A549 (cell line): ENCODE results near the gene ADAM10. TPM values are rescaled to one million over a fixed set of nuclear protein-coding genes. Genes with fewer than 3 reads are reported as not detected.

Experiments used
- ATAC-seq, 2 experiments: fragments of 200-7000 bp in 1 of 2; fragments of >200 bp in 1 of 2; cut with Nextera tagmentation in 1 of 2; cut with Tn5 transposase in 1 of 2; 3 replicates each; pipeline versions ENCODE4 v1.8.0 to v1.9.1; 2018 to 2020; ENCODE audit warnings: mild to moderate bottlenecking in 1 of 2, moderate library complexity in 1 of 2
- CTCF ChIA-PET: fragments of 300-600 bp; sonication (Branson Sonifier 250); formaldehyde crosslinking; extraction: SDS; loops from one replicate; lab custom pipeline; 2021; ENCODE audit warnings: antibody characterized with exemption, inconsistent platforms; lab: Yijun Ruan, JAX
- POLR2A ChIA-PET: fragments of 350-600 bp; formaldehyde crosslinking; extraction: SDS; loops from one replicate; lab custom pipeline; 2021; ENCODE audit warnings: antibody characterized with exemption, inconsistent platforms; lab: Yijun Ruan, JAX
- DNase-seq, 2 experiments: peaks; one replicate each; pipeline versions ENCODE4 v3.0.0 to v3.0.0-alpha.2; 2011 to 2016; ENCODE audit warnings: low read depth in 1 of 2, low spot score in 1 of 2
- FAIRE-seq: peaks from 2 replicates; lab custom pipeline; 2011; peaks lifted over from hg19 to GRCh38; lab: Jason Lieb, UNC
- H3K27ac ChIP-seq, 2 experiments: fragments of >200 bp; sonication (Bioruptor Twin); formaldehyde crosslinking; 3 replicates each; pipeline ENCODE4 v1.5.1; 2016 to 2017
- H3K4me1 ChIP-seq: fragments of >200 bp; sonication (Bioruptor Twin); formaldehyde crosslinking; 3 replicates; pipeline ENCODE4 v1.6.1; 2016
- H3K4me2 ChIP-seq: fragments of >200 bp; sonication (Bioruptor Twin); formaldehyde crosslinking; 3 replicates; pipeline ENCODE4 v1.6.1; 2016
- H3K4me3 ChIP-seq: fragments of >200 bp; sonication (Bioruptor Twin); formaldehyde crosslinking; 3 replicates; pipeline ENCODE4 v1.5.1; 2016
- H3K9me3 ChIP-seq: fragments of >200 bp; sonication (Bioruptor Twin); formaldehyde crosslinking; 3 replicates; pipeline ENCODE4 v1.6.1; 2016
- CEBPB ChIP-seq, 2 experiments: fragments of >200 bp in 1 of 2; sonication (Bioruptor Twin) in 1 of 2; formaldehyde crosslinking in 1 of 2; IDR thresholded peaks; 2 replicates each; pipeline ENCODE4 v1.6.1; 2012 to 2016
- CTCF ChIP-seq: fragments of >200 bp; sonication (Bioruptor Twin); formaldehyde crosslinking; IDR thresholded peaks from 3 replicates; pipeline ENCODE4 v1.5.1; 2016
- EP300 ChIP-seq, 2 experiments: fragments of >200 bp; sonication (Bioruptor Twin); formaldehyde crosslinking; IDR thresholded peaks; 2 replicates in 1 of 2; 3 replicates in 1 of 2; pipeline ENCODE4 v1.6.1; 2016 to 2017
- ESRRA ChIP-seq: fragments of 150-350 bp; IDR thresholded peaks from 2 replicates; pipeline ENCODE4 v1.6.1; 2014; ENCODE audit warnings: mild to moderate bottlenecking, low read length, borderline replicate concordance
- FOSL2 ChIP-seq, 2 experiments: fragments of 450-650 bp in 1 of 2; fragments of >200 bp in 1 of 2; sonication (Bioruptor Twin) in 1 of 2; formaldehyde crosslinking; IDR thresholded peaks; 2 replicates each; pipeline versions ENCODE4 v1.5.0 to v1.6.1; 2016 to 2020; ENCODE audit warnings: mild to moderate bottlenecking in 1 of 2, moderate library complexity in 1 of 2
- HES2 ChIP-seq: fragments of >200 bp; sonication (Bioruptor Twin); formaldehyde crosslinking; IDR thresholded peaks from 2 replicates; pipeline ENCODE4 v1.6.1; 2016
- HMGXB4 ChIP-seq: fragments of 250-450 bp; sonication (Bioruptor Pico); IDR thresholded peaks from 2 replicates; pipeline ENCODE4 v1.5.0; 2021; ENCODE audit warnings: mild to moderate bottlenecking, moderate library complexity, borderline replicate concordance
- HOXA7 ChIP-seq: fragments of 250-450 bp; sonication (Bioruptor Pico); IDR thresholded peaks from 2 replicates; pipeline ENCODE4 v1.5.0; 2020; ENCODE audit warnings: mild to moderate bottlenecking, moderate library complexity
- JUN ChIP-seq, 2 experiments: fragments of >200 bp; sonication (Bioruptor Twin); formaldehyde crosslinking; IDR thresholded peaks; 2 replicates in 1 of 2; 3 replicates in 1 of 2; pipeline ENCODE4 v1.6.1; 2016 to 2017
- JUNB ChIP-seq: fragments of >200 bp; sonication (Bioruptor Twin); formaldehyde crosslinking; IDR thresholded peaks from 2 replicates; pipeline ENCODE4 v1.6.1; 2016
- NFE2L2 ChIP-seq: fragments of 150-350 bp; conservative IDR thresholded peaks from 2 replicates; pipeline ENCODE4 v1.6.1; 2014; ENCODE audit warnings: low read length
- NPAS2 ChIP-seq: fragments of 250-450 bp; sonication (Bioruptor Pico); IDR thresholded peaks from 2 replicates; pipeline ENCODE4 v1.8.0; 2022; ENCODE audit warnings: mild to moderate bottlenecking, moderate library complexity, borderline replicate concordance
- NR3C1 ChIP-seq: fragments of >200 bp; sonication (Bioruptor Twin); formaldehyde crosslinking; IDR thresholded peaks from 3 replicates; pipeline ENCODE4 v1.6.1; 2017
- RCOR1 ChIP-seq: fragments of 150-350 bp; IDR thresholded peaks from 2 replicates; pipeline ENCODE4 v1.6.1; 2014; ENCODE audit warnings: antibody characterized with exemption, low read length, low read depth
- REST ChIP-seq: fragments of 200-600 bp; sonication (generic); IDR thresholded peaks from 2 replicates; pipeline ENCODE4 v1.6.1; 2016; ENCODE audit warnings: antibody characterized with exemption, mild to moderate bottlenecking, moderate library complexity
- RFX5 ChIP-seq: fragments of 450-650 bp; IDR thresholded peaks from 2 replicates; pipeline ENCODE4 v1.7.1; 2014; ENCODE audit warnings: antibody characterized with exemption, mild to moderate bottlenecking, moderate library complexity
- RNF2 ChIP-seq: fragments of 200-600 bp; sonication (generic); IDR thresholded peaks from 2 replicates; pipeline ENCODE4 v1.6.1; 2016; ENCODE audit warnings: low read depth, mild to moderate bottlenecking, antibody characterized with exemption, moderate library complexity, borderline replicate concordance
- SMC3 ChIP-seq: fragments of >200 bp; sonication (Bioruptor Twin); formaldehyde crosslinking; IDR thresholded peaks from 3 replicates; pipeline ENCODE4 v1.6.1; 2018; ENCODE audit warnings: inconsistent platforms
- SREBF2 ChIP-seq: fragments of 450-650 bp; IDR thresholded peaks from 2 replicates; pipeline ENCODE4 v1.6.1; 2014; ENCODE audit warnings: mild to moderate bottlenecking, moderate library complexity
- ZSCAN20 ChIP-seq: fragments of 250-450 bp; sonication (Bioruptor Pico); IDR thresholded peaks from 2 replicates; pipeline ENCODE4 v1.8.0; 2022; ENCODE audit warnings: mild to moderate bottlenecking, moderate library complexity
- WGBS: methylation state at CpG from one replicate; pipeline ENCODE4 v1.1.6; 2017; ENCODE audit errors: missing lambda C conversion rate; 5-methylcytosine and 5-hydroxymethylcytosine counted together
- polyA plus RNA-seq, 4 experiments: library from polyadenylated mRNA; depleted of rRNA in 3 of 4; stranded (reverse); fragments of >200 nt; fragmentation: RNase III in 1 of 4; extraction: RNeasy Plus Mini Kit Qiagen cat#74134 plus additional on column Dnase treatment in 1 of 4; gene quantifications; 2 replicates in 3 of 4; 3 replicates in 1 of 4; pipeline ENCODE4 v1.2.3, GENCODE V29; 2011 to 2017

ADAM10 gene
- polyA plus RNA-seq, 2 of the 4 experiments (the other 2 are of a cell fraction) = 200 to 210 TPM

- FAIRE-seq (peak; percentile 97), ATAC-seq (peak in 1 of 2 experiments; percentile 51; a peak in 2 of 6 replicates), DNase-seq (no peak)
- peak overlapping the region; percentile 29; the same call in 2 of the 3 replicates for H3K4me2 ChIP-seq
- no peak overlapping the region for H3K4me3 ChIP-seq
- CTCF ChIA-PET = interaction anchor here (1.1 to 2.1 kb wide), 3 partner anchors 11 to 526 kb away, joined by 3 to 4 read pairs (median 3); no protein-coding TSS in a partner anchor
- H3K27ac ChIP-seq = no peak overlapping the region
- POLR2A ChIA-PET = interaction anchor here (0.7 to 1.5 kb wide), 3 partner anchors 9 to 33 kb away, joined by 3 to 6 read pairs (median 4); partner anchors contain the start of genes ADAM10 and MINDY2
- TF ChIP-seq RCOR1 (no peak), RNF2 (no peak), SMC3 (no peak), FOSL2 (IDR thresholded peaks at IDR 0.05) (no peak; the same call in 1 of the 2 replicates), FOSL2 (CRISPR knock-in tag; IDR thresholded peaks at IDR 0.05) (peak; percentile 57), NFE2L2 (no peak)
- 73% methylated on average over 1 of the region's 1 CpG for WGBS
- H3K4me1 ChIP-seq = peaks cover 64% of the 10 kb centered on the region
- no peaks in the 10 kb centered on the region for H3K9me3 ChIP-seq
These were observed 11.3 kb downstream of the ADAM10 start for GRCh38 chr15:58738046-58738707.

GRCh38 chr15:58737298-58737697 lies 12.2 kb downstream of the ADAM10 start:
- CTCF ChIA-PET = interaction anchor here (2.1 kb wide), 1 partner anchor 10 kb away, joined by 4 read pairs; no protein-coding TSS in a partner anchor
- POLR2A ChIA-PET = interaction anchor here (0.7 to 1.5 kb wide), 2 partner anchors 10 to 34 kb away, joined by 3 to 4 read pairs; partner anchors contain the start of gene MINDY2

GRCh38 chr15:58736018-58736643 lies 13.4 kb downstream of the ADAM10 start:
- no peak for ATAC-seq
- FAIRE-seq = peak; percentile 32
- no peak overlapping the region for H3K4me3 ChIP-seq
- DNase-seq = no peak
- CTCF ChIA-PET = interaction anchor here (0.6 to 1.0 kb wide), 3 partner anchors 10 to 875 kb away, joined by 3 read pairs; no protein-coding TSS in a partner anchor
- no peaks in the 10 kb centered on the region for H3K9me3 ChIP-seq
- H3K27ac ChIP-seq = no peak overlapping the region
- no peak for TF ChIP-seq RCOR1
- TF ChIP-seq, all 56 proteins: peak for 0
- H3K4me2 ChIP-seq = no peak overlapping the region
- 78% methylated on average over 2 of the region's 2 CpGs for WGBS
- H3K4me1 ChIP-seq = peaks cover 54% of the 10 kb centered on the region
- POLR2A ChIA-PET = interaction anchor here (0.6 to 1.1 kb wide), 2 partner anchors 13 to 35 kb away, joined by 3 read pairs; partner anchors contain the start of genes ADAM10 and MINDY2

More at GRCh38 chr15:58737298-58737697, 12.2 kb downstream of the ADAM10 start:
- Histone ChIP-seq H3K4me1 (peaks cover 55% of the 10 kb centered on the region), H3K4me3 (no peak overlapping the region), H3K9me3 (no peaks in the 10 kb centered on the region), H3K27ac (no peak overlapping the region), H3K4me2 (no peak overlapping the region; the same call in 2 of the 3 replicates)
- 88% methylated on average over 3 of the region's 3 CpGs for WGBS
- FAIRE-seq (no peak), ATAC-seq (no peak), DNase-seq (no peak)
- TF ChIP-seq RFX5 = no peak
- no peak for TF ChIP-seq EP300 (IDR thresholded peaks at IDR 0.05)
- TF ChIP-seq NR3C1 = no peak
- TF ChIP-seq NFE2L2 = no peak
- no peak for TF ChIP-seq ESRRA
- TF ChIP-seq HOXA7 (CRISPR knock-in tag) = no peak
- TF ChIP-seq HES2 = no peak
- no peak for TF ChIP-seq NPAS2 (CRISPR knock-in tag)

GRCh38 chr15:58734859-58735258 lies 14.6 kb downstream of the ADAM10 start:
- Histone ChIP-seq H3K4me1 (peaks cover 52% of the 10 kb centered on the region), H3K4me3 (no peak overlapping the region), H3K27ac (no peak overlapping the region), H3K9me3 (no peaks in the 10 kb centered on the region), H3K4me2 (peak overlapping the region; percentile 8; the same call in 1 of the 3 replicates)
- CTCF ChIA-PET = interaction anchor here (0.6 to 1.3 kb wide), 2 partner anchors 63 to 757 kb away, joined by 3 read pairs; no protein-coding TSS in a partner anchor
- WGBS = 91% methylated on average over 2 of the region's 2 CpGs
- POLR2A ChIA-PET = no interaction called here
- ATAC-seq (peak in 1 of 2 experiments; percentile 32; a peak in 3 of 6 replicates), DNase-seq (no peak), FAIRE-seq (peak; percentile 67)
- TF ChIP-seq CEBPB (IDR thresholded peaks at IDR 0.05) (no peak), JUNB (no peak), SREBF2 (no peak), JUN (IDR thresholded peaks at IDR 0.05) (no peak), ZSCAN20 (no peak), CTCF (no peak), HMGXB4 (no peak), REST (no peak)
